Measurements from ENCODE around the gene DMWD. TPM values are rescaled to one million over a fixed set of nuclear protein-coding genes. Genes with fewer than 3 reads are reported as not detected.
"Not testable (repeated sequence)": the region's sequence is repeated elsewhere in the genome, so short reads cannot be mapped to it uniquely, and the experiment has no call there.

Gene DMWD
- total RNA-seq, 5 donors from 2014 or later (not counting 1 experiment from before 2014, with no cell fraction given), result 28.4 to 53.3 (median 44.6) TPM

- H3K36me3 Mint-ChIP-seq, result no peaks in the 10 kb centered on the region
- ChIA-PET CTCF (interaction anchor here in 1 of 2 donors (0.9 to 1.3 kb wide), 2 partner anchors 16 to 23 kb away, joined by 3 to 4 read pairs; partner anchors contain the start of gene FBXO46), POLR2A (no interaction called here)
- ATAC-seq (replicated peaks in 1 of 4) (no peak), DNase-seq (no peak)
- H3K4me3 Mint-ChIP-seq, result no peak overlapping the region
- H3K4me3 ChIP-seq (ENCODE audit: control insufficient read depth in 1 of 2, extremely low read depth in 1 of 2, low read length in 1 of 2), result no peak overlapping the region
- no peak overlapping the region for H3K27ac Mint-ChIP-seq
- no peaks in the 10 kb centered on the region for H3K9me3 Mint-ChIP-seq
- H3K27me3 Mint-ChIP-seq, result peaks cover 0 to 8% of the 10 kb centered on the region in 2 donors
- peaks cover 0 to 3% of the 10 kb centered on the region in 2 experiments for H3K27me3 ChIP-seq (replicated peaks in 1 of 2; ENCODE audit: control insufficient read depth in 2 of 2, extremely low read depth in 1 of 2, insufficient read depth in 2 of 2, low read length in 1 of 2)
- no peaks in the 10 kb centered on the region for H3K4me1 ChIP-seq (ENCODE audit: control insufficient read depth in 1 of 2, extremely low read depth in 1 of 2, insufficient read depth in 2 of 2, low read length in 2 of 2)
- no peaks in the 10 kb centered on the region for H3K36me3 ChIP-seq (ENCODE audit: control insufficient read depth in 2 of 2, extremely low read depth in 1 of 2, insufficient read depth in 1 of 2, low read length in 1 of 2)
- no peaks in the 10 kb centered on the region for H3K4me1 Mint-ChIP-seq
- H3K27ac ChIP-seq (ENCODE audit: low read length), result no peak overlapping the region
- H3K9me3 ChIP-seq, result no peaks in the 10 kb centered on the region
- 67% methylated on average over 5 of the region's 6 CpGs for WGBS (ENCODE audit: insufficient coverage)
Observed at GRCh38 chr19:45753548-45753947, 39.1 kb downstream of the DMWD start.

GRCh38 chr19:45752639-45753038 lies 40.0 kb downstream of the DMWD start:
- Histone ChIP-seq H3K4me1 (ENCODE audit: control insufficient read depth in 1 of 2, extremely low read depth in 1 of 2, insufficient read depth in 2 of 2, low read length in 2 of 2) (no peaks in the 10 kb centered on the region), H3K27ac (ENCODE audit: low read length) (no peak overlapping the region), H3K9me3 (no peaks in the 10 kb centered on the region), H3K36me3 (ENCODE audit: control insufficient read depth in 2 of 2, extremely low read depth in 1 of 2, insufficient read depth in 1 of 2, low read length in 1 of 2) (no peaks in the 10 kb centered on the region), H3K4me3 (ENCODE audit: control insufficient read depth in 1 of 2, extremely low read depth in 1 of 2, low read length in 1 of 2) (no peak overlapping the region), H3K27me3 (replicated peaks in 1 of 2; ENCODE audit: control insufficient read depth in 2 of 2, extremely low read depth in 1 of 2, insufficient read depth in 2 of 2, low read length in 1 of 2) (peaks cover 0 to 5% of the 10 kb centered on the region in 2 experiments)
- POLR2A ChIA-PET, result no interaction called here
- H3K36me3 Mint-ChIP-seq, result no peaks in the 10 kb centered on the region
- H3K9me3 Mint-ChIP-seq, result no peaks in the 10 kb centered on the region
- ATAC-seq (replicated peaks in 1 of 4) (no peak), DNase-seq (no peak)
- H3K27ac Mint-ChIP-seq, result no peak overlapping the region
- no peaks in the 10 kb centered on the region for H3K4me1 Mint-ChIP-seq
- no peak overlapping the region for H3K4me3 Mint-ChIP-seq
- CTCF ChIA-PET, result no interaction called here
- whole genome bisulfite sequencing (ENCODE audit: insufficient coverage), result 100% methylated on average over 4 of the region's 12 CpGs
- peaks cover under 1 to 8% of the 10 kb centered on the region in 2 donors for H3K27me3 Mint-ChIP-seq

GRCh38 chr19:45751483-45751882 lies 41.2 kb downstream of the DMWD start:
- H3K4me1 ChIP-seq (ENCODE audit: control insufficient read depth in 1 of 2, extremely low read depth in 1 of 2, insufficient read depth in 2 of 2, low read length in 2 of 2); H3K36me3 ChIP-seq (ENCODE audit: control insufficient read depth in 2 of 2, extremely low read depth in 1 of 2, insufficient read depth in 1 of 2, low read length in 1 of 2); H3K4me3 ChIP-seq (ENCODE audit: control insufficient read depth in 1 of 2, extremely low read depth in 1 of 2, low read length in 1 of 2); H3K4me1 Mint-ChIP-seq; DNase-seq; H3K36me3 Mint-ChIP-seq; H3K9me3 ChIP-seq; ATAC-seq (replicated peaks in 1 of 4); H3K27ac Mint-ChIP-seq; POLR2A ChIA-PET; H3K27ac ChIP-seq (ENCODE audit: low read length); H3K27me3 ChIP-seq (replicated peaks in 1 of 2; ENCODE audit: control insufficient read depth in 2 of 2, extremely low read depth in 1 of 2, insufficient read depth in 2 of 2, low read length in 1 of 2); H3K4me3 Mint-ChIP-seq; H3K9me3 Mint-ChIP-seq: not testable (repeated sequence)
- CTCF ChIA-PET, result interaction anchor here in 1 of 2 donors (0.6 kb wide), 1 partner anchor 16 kb away, joined by 3 read pairs; no protein-coding TSS in a partner anchor
- H3K27me3 Mint-ChIP-seq, result peaks cover 7 to 12% of the 10 kb centered on the region in 2 donors
- no CpG with 5 or more reads among the region's 10 CpGs for WGBS (ENCODE audit: insufficient coverage)

- Mint-ChIP-seq H3K27ac (no peak overlapping the region), H3K9me3 (no peaks in the 10 kb centered on the region), H3K4me1 (no peaks in the 10 kb centered on the region), H3K36me3 (no peaks in the 10 kb centered on the region), H3K27me3 (peaks cover 7 to 15% of the 10 kb centered on the region in 2 donors), H3K4me3 (no peak overlapping the region)
- peaks cover 0 to 13% of the 10 kb centered on the region in 2 experiments for H3K27me3 ChIP-seq (replicated peaks in 1 of 2; ENCODE audit: control insufficient read depth in 2 of 2, extremely low read depth in 1 of 2, insufficient read depth in 2 of 2, low read length in 1 of 2)
- no peaks in the 10 kb centered on the region for H3K36me3 ChIP-seq (ENCODE audit: control insufficient read depth in 2 of 2, extremely low read depth in 1 of 2, insufficient read depth in 1 of 2, low read length in 1 of 2)
- H3K27ac ChIP-seq (ENCODE audit: low read length), result no peak overlapping the region
- H3K9me3 ChIP-seq, result no peaks in the 10 kb centered on the region
- no peaks in the 10 kb centered on the region for H3K4me1 ChIP-seq (ENCODE audit: control insufficient read depth in 1 of 2, extremely low read depth in 1 of 2, insufficient read depth in 2 of 2, low read length in 2 of 2)
- ChIA-PET CTCF (no interaction called here), POLR2A (no interaction called here)
- 83% methylated on average over 2 of the region's 5 CpGs for WGBS (ENCODE audit: insufficient coverage)
- no peak overlapping the region for H3K4me3 ChIP-seq (ENCODE audit: control insufficient read depth in 1 of 2, extremely low read depth in 1 of 2, low read length in 1 of 2)
- no peak for ATAC-seq (replicated peaks in 1 of 4)
- no peak for DNase-seq
Observed at GRCh38 chr19:45747513-45747912, 45.1 kb downstream of the DMWD start.

GRCh38 chr19:45746866-45747265 lies 45.8 kb downstream of the DMWD start:
- DNase-seq (no peak), ATAC-seq (replicated peaks in 1 of 4) (no peak)
- Histone ChIP-seq H3K36me3 (ENCODE audit: control insufficient read depth in 2 of 2, extremely low read depth in 1 of 2, insufficient read depth in 1 of 2, low read length in 1 of 2) (no peaks in the 10 kb centered on the region), H3K27ac (ENCODE audit: low read length) (no peak overlapping the region), H3K4me1 (ENCODE audit: control insufficient read depth in 1 of 2, extremely low read depth in 1 of 2, insufficient read depth in 2 of 2, low read length in 2 of 2) (no peaks in the 10 kb centered on the region), H3K27me3 (replicated peaks in 1 of 2; ENCODE audit: control insufficient read depth in 2 of 2, extremely low read depth in 1 of 2, insufficient read depth in 2 of 2, low read length in 1 of 2) (peaks cover 0 to 13% of the 10 kb centered on the region in 2 experiments), H3K4me3 (ENCODE audit: control insufficient read depth in 1 of 2, extremely low read depth in 1 of 2, low read length in 1 of 2) (no peak overlapping the region), H3K9me3 (no peaks in the 10 kb centered on the region)
- H3K36me3 Mint-ChIP-seq, result no peaks in the 10 kb centered on the region
- H3K9me3 Mint-ChIP-seq, result no peaks in the 10 kb centered on the region
- no peak overlapping the region for H3K27ac Mint-ChIP-seq
- H3K4me3 Mint-ChIP-seq, result no peak overlapping the region
- POLR2A ChIA-PET, result no interaction called here
- 65% methylated on average over 3 of the region's 5 CpGs for WGBS (ENCODE audit: insufficient coverage)
- peaks cover 7 to 15% of the 10 kb centered on the region in 2 donors for H3K27me3 Mint-ChIP-seq
- CTCF ChIA-PET, result no interaction called here
- no peaks in the 10 kb centered on the region for H3K4me1 Mint-ChIP-seq

GRCh38 chr19:45745606-45746005 lies 47.0 kb downstream of the DMWD start:
- Mint-ChIP-seq H3K9me3 (no peaks in the 10 kb centered on the region), H3K36me3 (no peaks in the 10 kb centered on the region), H3K4me3 (no peak overlapping the region), H3K4me1 (no peaks in the 10 kb centered on the region), H3K27ac (no peak overlapping the region), H3K27me3 (peaks cover 7 to 13% of the 10 kb centered on the region in 2 donors)
- WGBS (ENCODE audit: insufficient coverage), result 97% methylated on average over 6 of the region's 6 CpGs
- no peaks in the 10 kb centered on the region for H3K36me3 ChIP-seq (ENCODE audit: control insufficient read depth in 2 of 2, extremely low read depth in 1 of 2, insufficient read depth in 1 of 2, low read length in 1 of 2)
- H3K27me3 ChIP-seq (replicated peaks in 1 of 2; ENCODE audit: control insufficient read depth in 2 of 2, extremely low read depth in 1 of 2, insufficient read depth in 2 of 2, low read length in 1 of 2), result peaks cover 0 to 16% of the 10 kb centered on the region in 2 experiments
- CTCF ChIA-PET, result interaction anchor here in 1 of 2 donors (0.6 kb wide), 1 partner anchor 71 kb away, joined by 4 read pairs; no protein-coding TSS in a partner anchor
- no peak overlapping the region for H3K4me3 ChIP-seq (ENCODE audit: control insufficient read depth in 1 of 2, extremely low read depth in 1 of 2, low read length in 1 of 2)
- H3K4me1 ChIP-seq (ENCODE audit: control insufficient read depth in 1 of 2, extremely low read depth in 1 of 2, insufficient read depth in 2 of 2, low read length in 2 of 2), result no peaks in the 10 kb centered on the region
- POLR2A ChIA-PET, result no interaction called here
- no peaks in the 10 kb centered on the region for H3K9me3 ChIP-seq
- DNase-seq, result no peak
- no peak for ATAC-seq (replicated peaks in 1 of 4)
- no peak overlapping the region for H3K27ac ChIP-seq (ENCODE audit: low read length)

- no peaks in the 10 kb centered on the region for H3K9me3 ChIP-seq
- no peaks in the 10 kb centered on the region for H3K4me1 Mint-ChIP-seq
- H3K36me3 Mint-ChIP-seq, result no peaks in the 10 kb centered on the region
- peaks cover 10 to 15% of the 10 kb centered on the region in 2 donors for H3K27me3 Mint-ChIP-seq
- ChIA-PET POLR2A (no interaction called here), CTCF (interaction anchor here in 1 of 2 donors (0.6 kb wide), 1 partner anchor 1759 kb away, joined by 5 read pairs; no protein-coding TSS in a partner anchor)
- no peak for DNase-seq
- H3K36me3 ChIP-seq (ENCODE audit: control insufficient read depth in 2 of 2, extremely low read depth in 1 of 2, insufficient read depth in 1 of 2, low read length in 1 of 2), result no peaks in the 10 kb centered on the region
- no peak overlapping the region for H3K27ac Mint-ChIP-seq
- H3K4me3 ChIP-seq (ENCODE audit: control insufficient read depth in 1 of 2, extremely low read depth in 1 of 2, low read length in 1 of 2), result no peak overlapping the region
- H3K4me3 Mint-ChIP-seq, result no peak overlapping the region
- ATAC-seq (replicated peaks in 1 of 4), result no peak
- 81% methylated on average over 2 of the region's 4 CpGs for WGBS (ENCODE audit: insufficient coverage)
- no peak overlapping the region for H3K27ac ChIP-seq (ENCODE audit: low read length)
- no peaks in the 10 kb centered on the region for H3K9me3 Mint-ChIP-seq
- no peaks in the 10 kb centered on the region for H3K4me1 ChIP-seq (ENCODE audit: control insufficient read depth in 1 of 2, extremely low read depth in 1 of 2, insufficient read depth in 2 of 2, low read length in 2 of 2)
- peaks cover 0 to 21% of the 10 kb centered on the region in 2 experiments for H3K27me3 ChIP-seq (replicated peaks in 1 of 2; ENCODE audit: control insufficient read depth in 2 of 2, extremely low read depth in 1 of 2, insufficient read depth in 2 of 2, low read length in 1 of 2)
Observed at GRCh38 chr19:45742969-45743368, 49.7 kb downstream of the DMWD start.

All from T-cell (primary cell).